Subcutaneous abdominal adipose tissue (tissue), 5 donors: Measurements from ENCODE around the gene LNX1.

Experiments
- H3K27ac ChIP-seq: one replicate; pipeline ENCODE4 v1.7.0; 2013; ENCODE audit warnings: low read depth, mild to moderate bottlenecking, inconsistent platforms, low read length, moderate library complexity
- H3K27me3 ChIP-seq, 5 donors: one replicate each; pipeline ENCODE4 v1.7.0; 2013; ENCODE audit warnings: low read length in 5 of 5, inconsistent platforms in 1 of 5; ENCODE audit not compliant: control insufficient read depth in 5 of 5, insufficient read depth in 4 of 5
- H3K36me3 ChIP-seq, 5 donors: one replicate each; pipeline ENCODE4 v1.7.0; 2013; ENCODE audit warnings: low read length in 5 of 5; ENCODE audit not compliant: control insufficient read depth in 5 of 5, insufficient read depth in 5 of 5
- H3K4me1 ChIP-seq, 5 donors: one replicate each; pipeline ENCODE4 v1.7.0; 2013; ENCODE audit warnings: low read length in 5 of 5, mild to moderate bottlenecking in 3 of 5, moderate library complexity in 1 of 5; ENCODE audit not compliant: control insufficient read depth in 5 of 5, insufficient read depth in 5 of 5
- H3K4me3 ChIP-seq, 5 donors: one replicate each; pipeline ENCODE4 v1.7.0; 2013; ENCODE audit warnings: low read length in 5 of 5, low read depth in 1 of 5
- H3K9ac ChIP-seq, 5 donors: one replicate each; pipeline ENCODE4 v1.7.0; 2013; ENCODE audit warnings: low read length in 5 of 5, mild to moderate bottlenecking in 4 of 5, moderate library complexity in 3 of 5
- H3K9me3 ChIP-seq, 5 donors: one replicate each; pipeline ENCODE4 v1.7.0; 2013; ENCODE audit warnings: low read length in 5 of 5; ENCODE audit not compliant: control insufficient read depth in 5 of 5
- donor health status: healthy.
- donor health status: healthy.
- donor health status: healthy.
- donor health status: healthy.
- donor health status: healthy.

LNX1 gene

GRCh38 chr4:53579826-53580225 lies 11.5 kb downstream of the LNX1 start:
- Histone ChIP-seq H3K9me3 (no peaks in the 10 kb centered on the region), H3K36me3 (no peaks in the 10 kb centered on the region), H3K27me3 (no peaks in the 10 kb centered on the region), H3K9ac (no peak overlapping the region), H3K4me1 (peaks cover 0 to 8% (median 0%) of the 10 kb centered on the region in 5 donors), H3K27ac (no peak overlapping the region), H3K4me3 (no peak overlapping the region)

GRCh38 chr4:53576676-53577372 lies 14.5 kb downstream of the LNX1 start:
- peaks cover 0 to 20% (median 0%) of the 10 kb centered on the region in 5 donors for H3K4me1 ChIP-seq
- H3K4me3 ChIP-seq, result no peak overlapping the region
- no peaks in the 10 kb centered on the region for H3K9me3 ChIP-seq
- H3K36me3 ChIP-seq, result peaks cover 0 to 3% (median 0%) of the 10 kb centered on the region in 5 donors
- H3K9ac ChIP-seq, result no peak overlapping the region
- H3K27me3 ChIP-seq, result no peaks in the 10 kb centered on the region
- H3K27ac ChIP-seq, result no peak overlapping the region

- Histone ChIP-seq H3K9me3 (peaks cover 0 to 3% (median 0%) of the 10 kb centered on the region in 5 donors), H3K27ac (no peak overlapping the region), H3K9ac (no peak overlapping the region), H3K36me3 (peaks cover 0 to 3% (median 0%) of the 10 kb centered on the region in 5 donors), H3K4me1 (peaks cover 0 to 20% (median 0%) of the 10 kb centered on the region in 5 donors), H3K27me3 (no peaks in the 10 kb centered on the region), H3K4me3 (no peak overlapping the region)
These were observed 15.1 kb downstream of the LNX1 start for GRCh38 chr4:53576071-53576617.

GRCh38 chr4:53575552-53575951 lies 15.7 kb downstream of the LNX1 start:
- H3K27ac ChIP-seq, result no peak overlapping the region
- peaks cover 0 to 3% (median 0%) of the 10 kb centered on the region in 5 donors for H3K36me3 ChIP-seq
- H3K9ac ChIP-seq, result no peak overlapping the region
- no peaks in the 10 kb centered on the region for H3K27me3 ChIP-seq
- no peak overlapping the region for H3K4me3 ChIP-seq
- H3K4me1 ChIP-seq, result peaks cover 0 to 20% (median 0%) of the 10 kb centered on the region in 5 donors
- H3K9me3 ChIP-seq, result peaks cover 0 to 3% (median 0%) of the 10 kb centered on the region in 5 donors

GRCh38 chr4:53574528-53574927 lies 16.8 kb downstream of the LNX1 start:
- Histone ChIP-seq H3K36me3 (peaks cover 0 to 3% (median 0%) of the 10 kb centered on the region in 5 donors), H3K9ac (no peak overlapping the region), H3K27me3 (no peaks in the 10 kb centered on the region), H3K9me3 (peaks cover 0 to 3% (median 0%) of the 10 kb centered on the region in 5 donors), H3K4me3 (no peak overlapping the region), H3K27ac (no peak overlapping the region), H3K4me1 (peaks cover 0 to 20% (median 0%) of the 10 kb centered on the region in 5 donors)

- Histone ChIP-seq H3K9me3 (peaks cover 0 to 3% (median 0%) of the 10 kb centered on the region in 5 donors), H3K27me3 (no peaks in the 10 kb centered on the region), H3K36me3 (peaks cover 0 to 3% (median 0%) of the 10 kb centered on the region in 5 donors), H3K27ac (no peak overlapping the region), H3K4me3 (no peak overlapping the region), H3K9ac (no peak overlapping the region), H3K4me1 (peaks cover 0 to 20% (median 0%) of the 10 kb centered on the region in 5 donors)
These were observed 17.6 kb downstream of the LNX1 start for GRCh38 chr4:53573696-53574095.

- no peak overlapping the region for H3K27ac ChIP-seq
- no peaks in the 10 kb centered on the region for H3K27me3 ChIP-seq
- no peak overlapping the region for H3K9ac ChIP-seq
- H3K9me3 ChIP-seq, result peaks cover 0 to 3% (median 0%) of the 10 kb centered on the region in 5 donors
- H3K4me3 ChIP-seq, result no peak overlapping the region
- H3K36me3 ChIP-seq, result peaks cover 0 to 3% (median 0%) of the 10 kb centered on the region in 5 donors
- H3K4me1 ChIP-seq, result peaks cover 0 to 20% (median 0%) of the 10 kb centered on the region in 5 donors
These were observed 18.7 kb downstream of the LNX1 start for GRCh38 chr4:53572600-53572994.

- Histone ChIP-seq H3K9me3 (peaks cover 0 to 3% (median 0%) of the 10 kb centered on the region in 5 donors), H3K4me3 (no peak overlapping the region), H3K4me1 (peaks cover 0 to 17% (median 0%) of the 10 kb centered on the region in 5 donors), H3K27me3 (no peaks in the 10 kb centered on the region), H3K9ac (no peak overlapping the region), H3K27ac (no peak overlapping the region), H3K36me3 (peaks cover 0 to 3% (median 0%) of the 10 kb centered on the region in 5 donors)
These were observed 19.2 kb downstream of the LNX1 start for GRCh38 chr4:53571936-53572599.

- no peaks in the 10 kb centered on the region for H3K27me3 ChIP-seq
- no peak overlapping the region for H3K27ac ChIP-seq
- H3K4me1 ChIP-seq, result peaks cover 0 to 4% (median 0%) of the 10 kb centered on the region in 5 donors
- H3K9me3 ChIP-seq, result no peaks in the 10 kb centered on the region
- H3K36me3 ChIP-seq, result no peaks in the 10 kb centered on the region
- H3K4me3 ChIP-seq, result no peak overlapping the region
- no peak overlapping the region for H3K9ac ChIP-seq
These were observed 27.5 kb downstream of the LNX1 start for GRCh38 chr4:53563824-53564223.

- Histone ChIP-seq H3K4me1 (peaks cover 0 to 16% (median 0%) of the 10 kb centered on the region in 5 donors), H3K27me3 (no peaks in the 10 kb centered on the region), H3K27ac (no peak overlapping the region), H3K36me3 (no peaks in the 10 kb centered on the region), H3K9me3 (no peaks in the 10 kb centered on the region), H3K9ac (no peak overlapping the region), H3K4me3 (no peak overlapping the region)
These were observed 28.9 kb downstream of the LNX1 start for GRCh38 chr4:53562409-53562808.
